ENCODE results near the gene TSC1.

Gene TSC1

DNA sequence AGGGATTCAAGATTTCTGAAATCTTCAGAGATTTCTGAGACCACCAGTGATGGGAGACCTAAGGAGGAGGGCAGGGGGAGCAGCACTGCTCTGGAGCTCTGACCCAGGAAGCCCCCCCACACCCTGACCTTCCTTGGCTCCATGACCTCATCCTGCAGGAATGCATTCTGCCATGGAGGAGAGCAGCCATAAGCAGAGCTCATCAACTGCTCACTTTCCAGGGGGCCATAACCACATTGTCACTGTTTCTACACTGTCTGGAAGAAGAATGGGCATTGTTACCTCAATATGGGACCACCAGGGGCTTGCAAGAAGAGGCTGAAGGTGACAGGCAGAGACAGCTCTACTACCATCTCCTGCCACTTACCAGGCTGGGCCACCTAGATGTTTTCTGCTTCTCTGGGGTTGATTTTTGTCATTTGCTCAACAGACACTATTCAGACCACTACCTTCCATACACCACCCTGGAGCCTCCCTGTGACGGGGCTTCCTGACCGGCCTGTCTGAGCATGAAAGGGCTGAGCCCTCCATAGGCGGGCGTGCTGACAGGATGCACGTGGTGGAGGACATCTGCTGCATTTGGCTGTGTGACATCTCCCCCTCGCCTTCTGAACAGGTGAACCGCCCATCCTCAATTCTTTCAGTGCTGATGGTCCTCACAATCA lies 2.3 kb upstream of the TSC1 start (continued):
- TF ChIP-seq ZNF354C (tag by site-specific recombination; IDR thresholded peaks at IDR 0.05; ENCODE audit: borderline replicate concordance, low read depth) (no peak), ZBTB17 (tag by site-specific recombination; IDR thresholded peaks at IDR 0.05) (peak; percentile 61), ZNF560 (tag by site-specific recombination; IDR thresholded peaks at IDR 0.05; ENCODE audit: borderline replicate concordance) (no peak), ZFP69B (tag by site-specific recombination; IDR thresholded peaks at IDR 0.05) (no peak), KLF7 (tag by site-specific recombination; IDR thresholded peaks at IDR 0.05; ENCODE audit: borderline replicate concordance) (no peak), ZNF146 (tag by site-specific recombination; IDR thresholded peaks at IDR 0.05) (no peak), ZNF416 (tag by site-specific recombination; IDR thresholded peaks at IDR 0.05) (no peak), ZNF223 (tag by site-specific recombination; IDR thresholded peaks at IDR 0.05) (no peak), ZNF768 (tag by site-specific recombination; IDR thresholded peaks at IDR 0.05) (no peak), ZNF660 (tag by site-specific recombination; IDR thresholded peaks at IDR 0.05) (0 out of 2 replicates have a peak, but pooled peaks have one; percentile 13), ZNF76 (tag by site-specific recombination; IDR thresholded peaks at IDR 0.05; ENCODE audit: borderline replicate concordance, low read depth) (no peak), BCL11B (tag by site-specific recombination; IDR thresholded peaks at IDR 0.05; ENCODE audit: low read depth) (no peak), BCL11A (tag by site-specific recombination; IDR thresholded peaks at IDR 0.05; ENCODE audit: low read depth) (no peak), ZSCAN16 (tag by site-specific recombination; IDR thresholded peaks at IDR 0.05) (no peak)
- TF ChIP-seq, protein P1, sequence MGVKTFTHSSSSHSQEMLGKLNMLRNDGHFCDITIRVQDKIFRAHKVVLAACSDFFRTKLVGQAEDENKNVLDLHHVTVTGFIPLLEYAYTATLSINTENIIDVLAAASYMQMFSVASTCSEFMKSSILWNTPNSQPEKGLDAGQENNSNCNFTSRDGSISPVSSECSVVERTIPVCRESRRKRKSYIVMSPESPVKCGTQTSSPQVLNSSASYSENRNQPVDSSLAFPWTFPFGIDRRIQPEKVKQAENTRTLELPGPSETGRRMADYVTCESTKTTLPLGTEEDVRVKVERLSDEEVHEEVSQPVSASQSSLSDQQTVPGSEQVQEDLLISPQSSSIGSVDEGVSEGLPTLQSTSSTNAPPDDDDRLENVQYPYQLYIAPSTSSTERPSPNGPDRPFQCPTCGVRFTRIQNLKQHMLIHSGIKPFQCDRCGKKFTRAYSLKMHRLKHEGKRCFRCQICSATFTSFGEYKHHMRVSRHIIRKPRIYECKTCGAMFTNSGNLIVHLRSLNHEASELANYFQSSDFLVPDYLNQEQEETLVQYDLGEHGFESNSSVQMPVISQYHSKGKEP (tag by site-specific recombination; IDR thresholded peaks at IDR 0.05), result no peak
- TF ChIP-seq, protein P2, sequence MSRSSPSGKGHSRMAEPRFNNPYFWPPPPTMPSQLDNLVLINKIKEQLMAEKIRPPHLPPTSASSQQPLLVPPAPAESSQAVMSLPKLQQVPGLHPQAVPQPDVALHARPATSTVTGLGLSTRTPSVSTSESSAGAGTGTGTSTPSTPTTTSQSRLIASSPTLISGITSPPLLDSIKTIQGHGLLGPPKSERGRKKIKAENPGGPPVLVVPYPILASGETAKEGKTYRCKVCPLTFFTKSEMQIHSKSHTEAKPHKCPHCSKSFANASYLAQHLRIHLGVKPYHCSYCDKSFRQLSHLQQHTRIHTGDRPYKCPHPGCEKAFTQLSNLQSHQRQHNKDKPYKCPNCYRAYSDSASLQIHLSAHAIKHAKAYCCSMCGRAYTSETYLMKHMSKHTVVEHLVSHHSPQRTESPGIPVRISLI (tag by site-specific recombination; IDR thresholded peaks at IDR 0.05), result no peak
- TF ChIP-seq, protein P3, sequence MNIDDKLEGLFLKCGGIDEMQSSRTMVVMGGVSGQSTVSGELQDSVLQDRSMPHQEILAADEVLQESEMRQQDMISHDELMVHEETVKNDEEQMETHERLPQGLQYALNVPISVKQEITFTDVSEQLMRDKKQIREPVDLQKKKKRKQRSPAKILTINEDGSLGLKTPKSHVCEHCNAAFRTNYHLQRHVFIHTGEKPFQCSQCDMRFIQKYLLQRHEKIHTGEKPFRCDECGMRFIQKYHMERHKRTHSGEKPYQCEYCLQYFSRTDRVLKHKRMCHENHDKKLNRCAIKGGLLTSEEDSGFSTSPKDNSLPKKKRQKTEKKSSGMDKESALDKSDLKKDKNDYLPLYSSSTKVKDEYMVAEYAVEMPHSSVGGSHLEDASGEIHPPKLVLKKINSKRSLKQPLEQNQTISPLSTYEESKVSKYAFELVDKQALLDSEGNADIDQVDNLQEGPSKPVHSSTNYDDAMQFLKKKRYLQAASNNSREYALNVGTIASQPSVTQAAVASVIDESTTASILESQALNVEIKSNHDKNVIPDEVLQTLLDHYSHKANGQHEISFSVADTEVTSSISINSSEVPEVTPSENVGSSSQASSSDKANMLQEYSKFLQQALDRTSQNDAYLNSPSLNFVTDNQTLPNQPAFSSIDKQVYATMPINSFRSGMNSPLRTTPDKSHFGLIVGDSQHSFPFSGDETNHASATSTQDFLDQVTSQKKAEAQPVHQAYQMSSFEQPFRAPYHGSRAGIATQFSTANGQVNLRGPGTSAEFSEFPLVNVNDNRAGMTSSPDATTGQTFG (tag by site-specific recombination; IDR thresholded peaks at IDR 0.05; ENCODE audit: borderline replicate concordance), result no peak
- TF ChIP-seq, protein P4, sequence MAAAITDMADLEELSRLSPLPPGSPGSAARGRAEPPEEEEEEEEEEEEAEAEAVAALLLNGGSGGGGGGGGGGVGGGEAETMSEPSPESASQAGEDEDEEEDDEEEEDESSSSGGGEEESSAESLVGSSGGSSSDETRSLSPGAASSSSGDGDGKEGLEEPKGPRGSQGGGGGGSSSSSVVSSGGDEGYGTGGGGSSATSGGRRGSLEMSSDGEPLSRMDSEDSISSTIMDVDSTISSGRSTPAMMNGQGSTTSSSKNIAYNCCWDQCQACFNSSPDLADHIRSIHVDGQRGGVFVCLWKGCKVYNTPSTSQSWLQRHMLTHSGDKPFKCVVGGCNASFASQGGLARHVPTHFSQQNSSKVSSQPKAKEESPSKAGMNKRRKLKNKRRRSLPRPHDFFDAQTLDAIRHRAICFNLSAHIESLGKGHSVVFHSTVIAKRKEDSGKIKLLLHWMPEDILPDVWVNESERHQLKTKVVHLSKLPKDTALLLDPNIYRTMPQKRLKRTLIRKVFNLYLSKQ (tag by site-specific recombination; IDR thresholded peaks at IDR 0.05; ENCODE audit: borderline replicate concordance), result no peak
- TF ChIP-seq, protein P5, sequence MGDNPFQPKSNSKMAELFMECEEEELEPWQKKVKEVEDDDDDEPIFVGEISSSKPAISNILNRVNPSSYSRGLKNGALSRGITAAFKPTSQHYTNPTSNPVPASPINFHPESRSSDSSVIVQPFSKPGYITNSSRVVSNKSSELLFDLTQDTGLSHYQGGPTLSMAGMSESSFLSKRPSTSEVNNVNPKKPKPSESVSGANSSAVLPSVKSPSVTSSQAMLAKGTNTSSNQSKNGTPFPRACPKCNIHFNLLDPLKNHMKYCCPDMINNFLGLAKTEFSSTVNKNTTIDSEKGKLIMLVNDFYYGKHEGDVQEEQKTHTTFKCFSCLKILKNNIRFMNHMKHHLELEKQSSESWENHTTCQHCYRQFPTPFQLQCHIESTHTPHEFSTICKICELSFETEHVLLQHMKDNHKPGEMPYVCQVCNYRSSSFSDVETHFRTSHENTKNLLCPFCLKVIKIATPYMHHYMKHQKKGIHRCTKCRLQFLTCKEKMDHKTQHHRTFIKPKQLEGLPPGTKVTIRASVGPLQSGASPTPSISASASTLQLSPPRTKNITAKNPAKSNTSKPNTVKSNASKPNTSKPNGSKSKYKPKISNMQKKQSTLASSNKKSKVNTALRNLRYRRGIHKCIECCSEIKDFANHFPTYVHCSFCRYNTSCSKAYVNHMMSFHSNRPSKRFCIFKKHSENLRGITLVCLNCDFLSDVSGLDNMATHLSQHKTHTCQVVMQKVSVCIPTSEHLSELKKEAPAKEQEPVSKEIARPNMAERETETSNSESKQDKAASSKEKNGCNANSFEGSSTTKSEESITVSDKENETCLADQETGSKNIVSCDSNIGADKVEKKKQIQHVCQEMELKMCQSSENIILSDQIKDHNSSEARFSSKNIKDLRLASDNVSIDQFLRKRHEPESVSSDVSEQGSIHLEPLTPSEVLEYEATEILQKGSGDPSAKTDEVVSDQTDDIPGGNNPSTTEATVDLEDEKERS (tag by site-specific recombination; IDR thresholded peaks at IDR 0.05), result no peak
